GM08714 (cell line): Measurements from ENCODE around the gene PUM1.
A peak's percentile ranks its signal among the peaks of the same experiment; 100 is the strongest.
"Not testable (repeated sequence)": the region's sequence is repeated elsewhere in the genome, so short reads cannot be mapped to it uniquely, and the experiment has no call there.

Experiments used
- H3K4me3 ChIP-seq: fragments of 200-500 bp; sonication (Bioruptor generic); 2 replicates; pipeline ENCODE4 v1.5.1; 2014; ENCODE audit warnings: mild to moderate bottlenecking, low read length, inconsistent platforms
- ZNF274 ChIP-seq: IDR thresholded peaks from 2 replicates; pipeline ENCODE4 v1.6.1; 2012; ENCODE audit warnings: mild to moderate bottlenecking, low read depth, low read length

PUM1 gene, protein sequence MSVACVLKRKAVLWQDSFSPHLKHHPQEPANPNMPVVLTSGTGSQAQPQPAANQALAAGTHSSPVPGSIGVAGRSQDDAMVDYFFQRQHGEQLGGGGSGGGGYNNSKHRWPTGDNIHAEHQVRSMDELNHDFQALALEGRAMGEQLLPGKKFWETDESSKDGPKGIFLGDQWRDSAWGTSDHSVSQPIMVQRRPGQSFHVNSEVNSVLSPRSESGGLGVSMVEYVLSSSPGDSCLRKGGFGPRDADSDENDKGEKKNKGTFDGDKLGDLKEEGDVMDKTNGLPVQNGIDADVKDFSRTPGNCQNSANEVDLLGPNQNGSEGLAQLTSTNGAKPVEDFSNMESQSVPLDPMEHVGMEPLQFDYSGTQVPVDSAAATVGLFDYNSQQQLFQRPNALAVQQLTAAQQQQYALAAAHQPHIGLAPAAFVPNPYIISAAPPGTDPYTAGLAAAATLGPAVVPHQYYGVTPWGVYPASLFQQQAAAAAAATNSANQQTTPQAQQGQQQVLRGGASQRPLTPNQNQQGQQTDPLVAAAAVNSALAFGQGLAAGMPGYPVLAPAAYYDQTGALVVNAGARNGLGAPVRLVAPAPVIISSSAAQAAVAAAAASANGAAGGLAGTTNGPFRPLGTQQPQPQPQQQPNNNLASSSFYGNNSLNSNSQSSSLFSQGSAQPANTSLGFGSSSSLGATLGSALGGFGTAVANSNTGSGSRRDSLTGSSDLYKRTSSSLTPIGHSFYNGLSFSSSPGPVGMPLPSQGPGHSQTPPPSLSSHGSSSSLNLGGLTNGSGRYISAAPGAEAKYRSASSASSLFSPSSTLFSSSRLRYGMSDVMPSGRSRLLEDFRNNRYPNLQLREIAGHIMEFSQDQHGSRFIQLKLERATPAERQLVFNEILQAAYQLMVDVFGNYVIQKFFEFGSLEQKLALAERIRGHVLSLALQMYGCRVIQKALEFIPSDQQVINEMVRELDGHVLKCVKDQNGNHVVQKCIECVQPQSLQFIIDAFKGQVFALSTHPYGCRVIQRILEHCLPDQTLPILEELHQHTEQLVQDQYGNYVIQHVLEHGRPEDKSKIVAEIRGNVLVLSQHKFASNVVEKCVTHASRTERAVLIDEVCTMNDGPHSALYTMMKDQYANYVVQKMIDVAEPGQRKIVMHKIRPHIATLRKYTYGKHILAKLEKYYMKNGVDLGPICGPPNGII

DNA sequence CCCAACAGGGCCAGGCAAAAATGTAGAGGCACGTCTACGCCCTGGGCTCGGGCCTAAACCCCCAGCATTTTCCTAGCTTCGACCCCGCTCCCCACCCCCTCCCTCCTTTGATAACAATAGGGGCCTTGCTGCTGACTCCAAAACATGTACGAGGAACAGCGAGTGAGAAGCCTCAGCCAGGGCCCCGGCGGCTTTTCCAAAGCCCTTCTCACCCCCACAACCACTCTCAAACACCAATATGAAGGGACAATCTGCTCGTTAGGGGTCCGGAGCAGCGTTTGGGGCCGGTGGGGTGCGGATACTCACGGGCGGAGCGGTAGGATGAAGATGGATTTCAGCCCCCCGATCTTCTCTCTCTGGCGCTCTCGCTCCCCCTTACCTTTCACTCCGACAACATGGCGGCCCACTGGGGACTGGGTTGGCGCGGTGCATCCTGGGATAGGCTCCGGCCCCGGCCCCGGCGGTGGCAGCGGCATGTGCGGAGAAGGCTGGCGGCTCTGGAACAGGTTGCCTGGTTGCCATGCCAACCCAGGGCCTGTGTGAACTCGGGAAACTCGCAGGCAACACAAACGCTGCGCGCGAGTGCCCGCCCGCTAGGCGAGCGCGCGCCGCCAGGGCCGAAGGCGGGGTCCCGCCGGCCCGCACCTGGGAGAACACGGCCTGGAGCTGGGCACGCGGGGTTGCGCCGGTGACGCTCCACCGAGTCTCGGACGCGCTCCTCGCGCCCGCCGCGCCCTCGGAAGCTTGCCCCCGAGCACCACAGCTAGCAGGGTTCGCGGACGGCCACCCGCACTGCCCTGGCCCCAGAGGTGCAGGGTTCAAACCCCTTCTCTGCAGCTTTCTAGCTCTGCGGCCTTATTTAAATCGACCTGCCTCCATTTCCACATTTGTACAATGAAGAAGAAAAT is at the start of gene PUM1:
Gene PUM1 (minus strand): TSS at position 408 of the 908 bp plus-strand sequence. CDS start 6,151 bp downstream, outside the sequence.
- TF ChIP-seq ZNF274 = no peak

DNA sequence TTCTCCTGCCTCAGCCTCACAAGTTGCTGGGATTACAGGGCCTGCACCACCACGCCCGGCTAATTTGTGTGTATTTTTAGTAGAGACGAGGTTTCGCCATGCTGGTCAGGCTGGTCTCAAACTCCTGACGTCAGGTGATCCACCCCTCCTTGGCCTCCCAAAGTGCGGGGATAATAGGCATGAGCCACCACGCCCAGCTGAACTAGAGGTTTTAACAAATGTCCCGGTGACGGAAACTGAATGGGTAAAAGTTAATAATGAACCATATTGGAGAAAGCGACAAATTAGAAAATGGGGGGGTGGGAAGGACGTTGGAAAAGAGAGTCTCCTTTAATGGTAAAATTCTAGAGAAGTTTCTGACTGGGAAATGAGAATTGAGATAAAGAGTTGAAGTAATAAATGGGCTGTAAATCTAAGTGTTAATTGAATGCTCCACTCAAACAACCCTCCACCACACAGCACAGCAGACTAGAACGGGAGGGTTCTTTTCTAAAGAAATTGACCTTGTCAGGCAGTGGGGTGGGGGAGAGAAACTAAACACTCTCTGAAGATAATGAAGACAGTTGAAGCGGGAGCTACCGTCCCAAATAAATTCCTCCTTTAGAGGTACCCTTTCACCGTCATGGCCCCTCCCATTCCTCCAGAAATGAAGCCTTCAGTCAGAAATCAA is 46.9 kb upstream of the PUM1 start:
- TF ChIP-seq ZNF274 = no peak
- H3K4me3 ChIP-seq = no peak overlapping the region

More for the DNA sequence above, at the start of gene PUM1:
- peak within 1 kb of the TSS; percentile 93 for H3K4me3 ChIP-seq

- no peak overlapping the region for H3K4me3 ChIP-seq
- TF ChIP-seq ZNF274 = no peak
Measured at GRCh38 chr1:31111290-31111951, 45.9 kb upstream of the PUM1 start.

GRCh38 chr1:31110846-31111245 is 45.3 kb upstream of the PUM1 start:
- TF ChIP-seq ZNF274 = no peak
- H3K4me3 ChIP-seq = no peak overlapping the region

DNA sequence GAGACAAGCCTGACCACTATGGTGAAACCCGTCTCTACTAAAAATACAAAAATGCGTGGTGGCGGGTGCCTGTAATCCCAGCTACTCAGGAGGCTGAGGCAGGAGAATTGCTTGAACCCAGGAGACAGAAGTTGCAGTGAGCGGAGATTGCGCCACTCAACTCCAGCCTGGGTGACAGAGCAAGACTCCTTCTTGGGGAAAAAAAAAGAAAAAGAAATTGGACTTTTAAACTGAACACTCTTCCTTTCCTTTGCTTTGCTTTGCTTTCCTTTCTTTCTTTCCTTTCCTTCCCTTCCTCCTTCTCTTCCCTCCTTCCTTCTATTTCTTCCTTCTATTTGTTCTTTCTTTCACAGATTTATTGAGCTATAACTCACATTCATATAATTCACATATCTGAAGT is 43.3 kb upstream of the PUM1 start:
- no peak for TF ChIP-seq ZNF274
- no peak overlapping the region for H3K4me3 ChIP-seq

DNA sequence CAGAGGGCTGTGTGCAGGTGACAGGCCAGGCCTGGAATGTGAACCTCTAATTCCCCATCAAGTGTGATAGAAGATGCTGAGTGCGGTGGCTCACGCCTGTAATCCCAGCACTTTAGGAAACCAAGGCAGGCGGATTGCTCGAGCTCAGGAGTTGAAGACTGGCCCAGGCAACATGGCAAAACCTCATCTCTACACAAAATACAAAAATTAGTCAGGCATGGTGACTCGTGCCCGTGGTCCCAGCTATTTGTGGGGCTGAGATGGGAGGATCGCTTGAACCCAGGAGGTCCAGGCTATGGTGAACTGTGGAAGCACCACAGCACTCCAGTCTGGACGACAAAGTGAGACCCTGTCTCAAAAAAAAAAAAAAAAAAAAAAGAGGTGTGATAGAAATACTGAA is 40.1 kb upstream of the PUM1 start:
- TF ChIP-seq ZNF274 = no peak
- H3K4me3 ChIP-seq = no peak overlapping the region

- H3K4me3 ChIP-seq = no peak overlapping the region
- TF ChIP-seq ZNF274 = no peak
Measured at GRCh38 chr1:31102501-31102950, 37.0 kb upstream of the PUM1 start.

GRCh38 chr1:31101147-31101502 is 35.6 kb upstream of the PUM1 start:
- no peak for TF ChIP-seq ZNF274
- H3K4me3 ChIP-seq = no peak overlapping the region

DNA sequence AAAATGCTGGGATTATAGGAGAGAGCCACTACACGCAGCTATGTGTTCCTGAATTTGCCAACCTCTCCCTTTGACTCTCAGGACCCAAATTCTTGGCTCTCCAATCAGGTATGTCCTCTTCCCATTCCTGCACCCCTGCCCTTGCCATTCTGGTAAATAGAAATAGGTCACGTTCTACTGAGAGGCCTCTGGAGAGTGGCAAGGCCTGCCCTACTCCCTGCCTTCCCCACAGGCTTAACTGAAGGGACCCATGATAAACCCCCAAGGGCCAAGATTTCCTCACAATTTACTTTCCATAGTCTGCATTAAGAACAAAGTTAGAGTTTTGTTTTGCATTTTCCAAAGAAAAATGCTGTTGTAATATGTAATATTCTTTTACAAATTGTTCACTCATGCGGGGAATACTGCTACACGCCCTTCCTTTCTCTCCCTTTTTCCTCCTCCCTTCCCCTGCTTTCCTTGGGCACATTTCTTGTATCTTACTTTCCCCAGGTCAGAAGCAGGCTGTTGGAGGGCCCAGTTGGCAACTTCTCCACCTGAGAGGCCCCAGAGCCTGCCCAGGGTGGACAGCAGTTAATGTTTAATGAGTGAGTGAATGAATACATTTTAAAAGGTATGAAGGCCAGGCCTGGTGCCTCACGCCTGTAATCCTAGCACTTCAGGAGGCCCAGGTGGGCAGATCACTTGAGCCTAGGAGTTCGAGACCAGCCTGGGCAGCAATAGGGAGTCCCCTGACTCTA is 33.9 kb upstream of the PUM1 start:
- H3K4me3 ChIP-seq = no peak overlapping the region
- TF ChIP-seq ZNF274 = no peak

- TF ChIP-seq ZNF274 = no peak
- H3K4me3 ChIP-seq = no peak overlapping the region
Measured at GRCh38 chr1:31095985-31096384, 30.5 kb upstream of the PUM1 start.

DNA sequence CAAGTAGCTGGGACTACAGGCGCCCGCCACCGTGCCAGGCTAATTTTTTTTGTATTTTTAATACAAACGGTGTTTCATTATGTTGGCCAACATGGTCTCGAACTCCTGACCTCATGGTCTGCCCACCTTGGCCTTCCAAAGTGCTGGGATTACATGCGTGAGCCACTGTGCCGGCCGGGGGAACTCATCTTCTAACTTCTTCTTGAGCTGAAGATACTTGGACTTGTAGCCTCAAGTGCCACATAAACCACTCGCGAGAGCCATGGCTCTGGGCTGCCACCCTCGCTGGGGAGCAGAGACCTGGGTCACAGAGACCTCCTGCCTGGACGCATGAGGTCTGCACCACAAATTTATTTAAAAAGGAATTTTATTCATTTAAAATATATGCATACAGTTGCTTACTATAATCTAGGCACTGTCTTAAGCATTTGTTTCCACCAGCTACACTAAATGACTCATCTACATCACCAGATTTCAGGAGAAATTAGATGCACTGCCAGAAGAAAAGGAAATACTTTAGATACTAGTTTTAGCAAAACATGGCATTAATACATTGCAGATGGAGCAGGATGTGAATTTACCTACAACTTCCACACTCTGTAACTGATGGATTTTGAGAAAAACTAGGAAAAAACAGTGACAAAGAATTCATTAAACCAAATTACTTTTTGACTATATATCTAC is 29.9 kb upstream of the PUM1 start:
- TF ChIP-seq ZNF274 = no peak
- H3K4me3 ChIP-seq = no peak overlapping the region

GRCh38 chr1:31088081-31088480 is 22.6 kb upstream of the PUM1 start:
- H3K4me3 ChIP-seq = not testable (repeated sequence)
